Stimulated activated CD4-positive, alpha-beta T cell treated with anti-CD3 and anti-CD28 coated beads, Interleukin-15, amount 100 ng/mL, for 48 hours (primary cell): ENCODE measurements around the gene MYO1H.
"Not testable (repeated sequence)": the region's sequence is repeated elsewhere in the genome, so short reads cannot be mapped to it uniquely, and the experiment has no call there.

Experiments used
- DNase-seq, 2 donors: peaks; one replicate each; pipeline ENCODE4 v3.0.0-alpha.2; 2020; ENCODE audit warnings: low read depth in 2 of 2

Gene MYO1H

DNA sequence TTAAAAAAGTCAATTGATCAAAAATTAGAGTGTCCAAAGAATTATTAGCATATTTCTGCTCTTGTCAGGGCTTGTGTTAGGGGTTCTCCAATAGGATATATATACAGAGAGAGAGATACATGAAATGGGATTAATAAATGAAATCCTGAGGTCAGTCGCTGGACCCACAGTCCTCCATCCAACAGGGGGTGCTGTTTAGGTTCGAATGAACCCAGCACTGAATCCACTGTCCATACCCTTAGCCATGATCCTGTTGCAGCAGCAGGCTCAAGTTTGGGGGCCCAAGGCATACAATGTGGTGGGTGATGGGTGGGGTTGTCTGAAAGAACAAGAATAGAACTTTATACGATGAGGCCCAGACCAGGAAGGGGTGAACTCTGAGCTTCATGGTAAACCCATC, 780 bp upstream of the MYO1H start:
- DNase-seq: peak in 1 of 2 donors; percentile 6

DNA sequence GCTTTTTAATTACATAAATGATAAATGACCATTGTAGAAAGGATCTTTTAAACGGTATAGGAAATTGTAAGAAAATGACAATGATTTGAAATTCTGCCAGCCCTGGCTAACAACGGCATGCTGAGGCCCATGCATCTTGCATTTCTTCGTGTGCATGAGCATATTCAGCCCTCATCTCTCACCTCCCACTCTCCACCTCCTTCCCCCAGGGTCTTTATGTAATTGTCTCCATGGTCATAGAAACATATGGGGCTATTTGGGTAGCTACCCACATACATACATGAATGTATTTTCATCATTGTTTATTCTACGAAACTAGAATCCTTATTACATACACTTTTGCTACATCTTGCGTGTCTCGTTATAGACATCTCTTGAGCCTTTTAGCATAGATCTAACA, 4.5 kb downstream of the MYO1H start:
- no peak for DNase-seq

DNA sequence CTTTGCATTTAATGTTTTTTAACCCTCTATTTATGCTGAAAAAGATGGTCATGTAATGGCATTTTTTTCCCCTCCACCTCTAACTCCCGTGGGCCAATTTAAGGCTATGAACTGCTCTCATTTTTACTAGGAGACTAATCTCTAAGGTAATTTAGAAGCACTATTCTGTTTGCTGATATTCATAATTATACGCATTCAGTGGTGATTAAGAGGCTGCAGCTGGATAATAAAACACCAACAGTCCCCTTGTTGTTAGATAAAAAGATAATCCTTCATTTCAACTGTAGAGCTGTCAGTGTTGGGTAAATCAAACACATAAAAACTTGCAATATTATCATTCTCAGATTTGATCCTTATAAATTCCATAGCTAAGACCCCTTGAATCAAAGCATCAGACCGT, 8.9 kb downstream of the MYO1H start:
- no peak for DNase-seq

- DNase-seq: no peak
Measured at GRCh38 chr12:109357032-109357431, 9.3 kb downstream of the MYO1H start.

- DNase-seq: no peak
Measured at GRCh38 chr12:109358154-109358869, 10.6 kb downstream of the MYO1H start.

GRCh38 chr12:109359131-109359690, 11.5 kb downstream of the MYO1H start:
- DNase-seq: no peak

DNA sequence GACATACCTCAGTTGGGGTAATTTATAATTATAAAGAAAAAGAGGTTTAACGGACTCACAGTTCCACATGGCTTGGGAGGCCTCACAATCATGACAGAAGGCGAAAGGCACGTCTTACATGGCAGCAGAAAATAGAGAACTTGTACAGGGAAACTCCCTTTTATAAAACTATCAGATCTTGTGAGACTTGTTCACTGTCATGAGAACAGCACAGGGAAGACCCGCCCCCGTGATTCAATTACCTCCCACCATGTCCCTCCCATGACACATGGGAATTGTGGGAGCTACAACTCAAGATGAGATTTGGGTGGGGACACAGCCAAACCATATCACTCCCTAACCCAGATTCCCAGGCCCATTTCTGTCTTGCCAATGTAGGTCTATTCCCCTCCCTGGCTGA, 22.1 kb downstream of the MYO1H start:
- DNase-seq: no peak

DNA sequence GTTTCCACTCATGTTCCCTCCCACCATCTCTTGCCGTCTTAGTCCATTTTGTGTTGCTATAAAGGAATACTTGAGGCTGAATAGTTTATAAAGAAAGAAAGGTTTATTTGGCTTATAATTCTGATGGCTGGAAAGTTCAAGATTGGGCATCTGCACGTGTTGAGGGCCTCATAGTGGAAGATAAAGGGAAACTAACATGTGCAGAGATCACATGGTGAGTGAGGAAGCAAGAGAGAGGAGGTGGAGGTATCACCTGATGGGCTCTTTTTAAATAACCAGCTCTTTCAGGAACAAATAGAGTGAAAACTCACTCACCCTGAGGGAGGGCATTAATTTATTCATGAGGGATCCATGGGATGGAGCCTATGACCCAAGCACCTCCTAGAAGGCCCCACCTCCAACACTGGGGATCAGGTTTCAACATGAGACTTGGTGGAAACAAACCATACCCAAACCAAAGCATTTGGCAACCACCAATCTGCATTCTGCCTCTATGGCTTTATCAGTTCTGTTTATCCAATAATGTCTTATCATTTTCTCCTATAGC, 29.5 kb downstream of the MYO1H start:
- no peak for DNase-seq

- no peak for DNase-seq
Measured at GRCh38 chr12:109378569-109378968, 30.9 kb downstream of the MYO1H start.

DNA sequence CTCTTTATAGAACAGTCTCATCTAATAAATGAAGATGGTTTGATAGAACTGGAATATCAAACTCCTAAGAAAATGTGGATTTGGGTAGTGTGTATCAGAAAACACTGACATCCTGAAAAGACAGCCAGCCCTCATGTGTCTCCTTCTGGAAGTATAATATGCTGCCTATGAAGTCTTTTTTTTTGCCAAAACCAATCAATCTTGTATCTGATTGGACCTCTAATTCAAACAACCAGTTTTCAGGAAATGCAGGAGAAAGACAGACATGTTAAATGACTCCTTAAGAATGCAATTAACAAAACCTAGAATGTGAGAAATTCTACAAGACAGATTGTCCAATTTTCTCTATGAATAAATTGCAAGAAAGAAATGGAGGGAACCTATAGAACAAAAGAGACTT, 34.3 kb downstream of the MYO1H start:
- DNase-seq: no peak

GRCh38 chr12:109383240-109383639, 35.5 kb downstream of the MYO1H start:
- no peak for DNase-seq

DNA sequence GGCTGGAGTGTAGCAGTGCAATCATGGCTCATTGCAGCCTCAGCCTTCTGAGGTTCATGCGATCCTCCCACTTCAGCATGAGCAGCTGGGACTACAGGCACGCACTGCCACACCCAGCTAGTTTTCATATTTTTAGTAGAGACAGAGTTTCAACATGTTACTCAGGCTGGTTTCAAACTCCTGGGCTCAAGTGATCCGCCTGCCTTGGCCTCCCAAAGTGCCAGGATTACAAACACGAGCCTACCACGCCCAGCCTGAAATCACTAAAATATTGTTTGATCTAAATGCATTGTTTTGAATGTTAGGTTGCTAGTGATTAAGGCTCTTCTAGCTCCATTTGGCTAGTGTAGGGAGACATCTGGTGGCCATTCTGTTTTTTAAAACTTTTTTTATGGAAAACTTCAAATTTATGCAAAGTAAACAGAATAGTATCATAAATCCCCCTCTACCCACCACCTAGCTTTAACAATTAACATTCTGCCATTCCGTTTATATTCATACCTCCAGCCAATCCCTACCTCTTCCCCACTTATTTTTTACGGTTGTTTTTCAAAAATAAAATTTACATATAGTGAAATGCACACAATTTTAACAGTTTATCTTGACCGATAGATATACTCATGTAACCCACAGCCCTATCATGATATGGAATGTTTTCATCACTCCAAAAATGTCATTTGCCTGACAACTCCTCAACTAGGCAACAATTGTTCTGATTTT, 37.8 kb downstream of the MYO1H start:
- no peak for DNase-seq

- no peak for DNase-seq
Measured at GRCh38 chr12:109386059-109386433, 38.3 kb downstream of the MYO1H start.

DNA sequence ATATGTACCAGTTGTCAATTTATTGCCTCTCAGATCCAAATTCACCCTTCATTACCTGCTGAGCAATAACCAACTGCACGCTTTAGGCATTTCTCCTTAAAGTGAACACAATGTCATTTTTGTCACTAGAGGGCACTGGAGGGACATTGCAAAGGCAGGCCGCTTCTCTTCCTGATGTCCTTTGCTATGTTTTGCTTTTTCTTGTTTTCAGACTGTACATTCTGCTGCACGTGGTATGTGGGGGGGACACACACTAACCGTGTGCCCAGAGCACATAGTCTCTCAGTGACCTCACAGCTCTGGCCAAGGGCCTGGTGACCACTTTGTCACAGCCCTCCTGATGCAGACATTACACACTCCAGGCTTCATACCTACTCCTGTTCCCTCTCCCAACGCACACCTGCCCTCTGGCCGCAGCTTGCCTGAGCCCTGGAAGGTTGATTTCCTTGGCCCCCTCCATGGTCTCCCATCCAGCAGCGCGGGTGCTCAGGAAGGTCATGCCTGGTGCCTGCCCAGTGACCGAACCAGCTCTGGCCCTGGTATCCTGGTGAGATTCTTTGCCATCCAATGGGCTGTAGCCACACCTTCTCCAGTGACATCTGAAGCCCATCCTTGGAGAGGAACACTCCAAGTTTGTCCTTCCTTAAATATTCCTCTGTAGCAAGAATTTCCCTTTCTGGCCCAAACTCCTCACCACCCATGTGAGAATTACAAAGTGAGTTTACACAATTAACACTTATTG, 39.9 kb downstream of the MYO1H start:
- DNase-seq: no peak

DNA sequence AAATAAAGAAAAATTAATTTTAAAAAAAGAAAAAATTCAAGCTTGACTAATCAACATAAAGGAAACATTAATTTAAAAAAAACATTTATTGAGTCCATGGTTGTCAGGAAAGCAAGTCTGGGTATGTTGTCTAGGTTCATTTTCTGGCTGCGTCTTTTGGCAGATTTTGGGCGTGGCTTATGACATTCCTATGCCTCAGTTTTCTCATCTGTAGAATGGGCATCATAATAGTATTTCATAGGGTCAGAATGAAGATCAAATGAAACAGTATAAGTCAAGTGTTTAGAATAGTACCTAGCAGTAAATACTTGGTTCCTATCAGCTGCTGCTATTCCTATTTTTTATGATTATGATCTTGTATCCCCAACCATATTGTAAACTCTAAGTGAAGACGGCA, 40.5 kb downstream of the MYO1H start:
- DNase-seq: no peak

DNA sequence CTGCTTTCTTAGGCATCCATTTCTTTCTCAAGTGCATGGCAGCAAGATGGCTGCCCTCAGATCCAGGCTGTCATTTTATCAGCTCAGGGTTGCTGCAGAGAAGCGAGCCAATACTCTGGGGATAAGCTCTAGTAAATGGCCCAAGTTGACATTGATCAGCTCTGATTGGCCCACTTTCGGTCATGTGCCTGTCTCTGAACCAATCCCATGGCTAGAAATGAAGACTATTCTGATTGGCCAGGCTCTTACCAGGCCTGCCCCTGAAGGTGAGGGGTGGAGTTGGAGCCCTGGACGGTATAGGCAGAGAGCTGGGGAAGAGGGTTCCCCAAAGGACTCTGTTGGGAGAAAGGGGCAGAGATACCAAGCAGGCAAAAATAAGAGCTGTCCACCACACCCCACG, 41.4 kb downstream of the MYO1H start:
- DNase-seq: no peak

DNA sequence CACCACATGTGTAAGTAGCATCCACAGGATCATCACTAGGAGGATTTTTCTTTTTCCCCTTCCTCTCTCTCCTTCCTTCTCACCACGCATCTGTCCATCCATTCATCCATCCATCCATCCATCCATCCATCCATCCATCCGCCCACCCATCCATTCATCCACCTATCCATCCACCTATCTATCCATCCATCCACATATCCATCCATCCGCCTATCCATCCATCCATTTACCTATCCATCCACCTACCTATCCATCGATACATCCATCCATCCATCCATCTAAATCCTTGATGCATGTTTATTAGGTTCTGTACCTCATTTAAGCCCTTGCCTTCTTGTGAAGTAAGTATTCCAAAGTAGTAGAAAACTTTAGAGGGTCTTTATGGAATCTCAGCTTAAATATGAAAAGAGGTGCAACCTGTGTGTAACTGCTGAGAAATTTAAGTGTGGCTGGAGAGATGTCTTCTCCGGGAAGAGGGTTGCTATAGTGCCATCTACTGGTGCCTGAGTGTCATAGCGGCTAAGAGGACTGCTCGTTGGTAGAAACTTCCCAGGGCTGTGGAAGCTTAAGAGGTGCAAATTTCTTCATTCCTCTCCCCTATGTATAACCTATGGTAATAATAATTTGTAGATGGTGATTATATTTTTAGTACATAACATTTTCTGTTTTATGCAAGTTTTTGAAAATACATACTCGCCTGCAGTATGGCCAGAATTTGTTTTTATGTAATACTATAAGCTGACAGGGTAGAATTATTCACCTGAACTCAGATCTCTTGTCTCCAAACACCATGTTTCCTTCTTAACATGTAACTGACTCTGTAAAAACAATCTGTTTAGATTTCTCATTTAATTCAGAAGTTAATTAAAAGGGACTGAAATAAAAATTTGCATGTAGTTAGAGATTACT, 46.0 kb downstream of the MYO1H start:
- DNase-seq: peak; percentile 5 to 20

DNA sequence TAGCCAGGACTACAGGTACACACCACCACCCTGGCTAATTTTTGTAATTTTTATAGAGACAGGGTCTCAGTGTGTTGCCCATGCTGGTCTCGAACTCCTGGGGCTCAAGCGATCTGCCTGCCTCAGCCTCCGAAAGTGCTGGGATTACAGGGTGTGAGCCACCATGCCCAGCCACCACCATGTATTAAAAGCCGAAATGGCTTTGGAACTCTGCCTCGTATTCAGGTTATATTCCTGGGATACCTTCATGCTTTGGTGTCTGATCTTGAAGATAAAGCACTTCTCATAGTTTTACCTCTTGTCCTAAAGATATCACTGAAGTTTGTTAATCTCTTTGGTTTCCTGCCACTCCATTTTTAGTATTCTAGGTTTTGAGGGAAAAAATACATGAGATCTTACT, 47.2 kb downstream of the MYO1H start:
- no peak for DNase-seq

DNA sequence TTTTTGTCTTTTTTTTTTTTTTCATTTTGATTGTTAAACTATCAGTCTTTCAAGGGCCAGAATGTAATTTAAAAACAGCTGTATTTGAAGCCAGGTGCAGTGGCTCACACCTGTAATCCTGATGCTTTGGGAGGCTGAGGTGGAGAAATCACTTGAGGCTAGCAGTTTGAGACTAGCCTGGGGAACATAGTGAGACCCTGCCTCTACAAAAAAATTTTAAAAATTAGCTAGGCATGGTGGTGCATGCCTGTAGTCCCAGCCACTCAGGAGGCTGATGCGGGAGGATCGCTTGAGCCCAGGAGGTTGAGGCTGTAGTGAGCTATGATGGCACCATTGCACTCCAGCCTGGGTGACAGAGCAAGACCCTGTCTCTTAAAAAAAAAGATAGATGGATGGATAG, 57.1 kb downstream of the MYO1H start:
- DNase-seq: not testable (repeated sequence)

GRCh38 chr12:109406147-109406546, 58.4 kb downstream of the MYO1H start:
- DNase-seq: not testable (repeated sequence)

GRCh38 chr12:109418848-109419480, 71.3 kb downstream of the MYO1H start:
- DNase-seq: no peak
